Kasumi-1 (cell line): Measurements from ENCODE around the gene PPP4R3A.
"Not testable (repeated sequence)": the region's sequence is repeated elsewhere in the genome, so short reads cannot be mapped to it uniquely, and the experiment has no call there.

ENCODE experiments used
- DNase-seq, 2 experiments: peaks; one replicate each; lab custom pipeline; 2025; lab: John Stamatoyannopoulos, UW

PPP4R3A gene

DNA sequence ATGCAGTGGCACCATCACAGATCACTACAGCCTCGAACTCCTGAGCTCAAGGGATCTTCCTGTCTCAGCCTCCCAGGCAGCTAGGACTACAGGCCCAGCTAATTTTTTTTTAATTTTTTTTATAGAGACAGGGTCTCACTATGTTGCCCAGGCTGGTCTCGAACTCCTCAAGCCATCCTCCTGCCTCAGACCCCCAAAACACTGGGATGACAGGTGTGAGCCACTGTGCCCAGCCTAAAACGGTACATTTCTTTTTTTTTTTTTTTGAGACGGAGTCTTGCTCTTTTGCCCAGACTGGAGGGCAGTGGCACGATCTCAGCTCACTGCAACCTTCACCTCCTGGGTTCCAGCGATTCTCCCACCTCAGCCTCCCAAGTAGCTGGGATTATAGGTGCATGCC lies 100.9 kb downstream of the PPP4R3A start:
- not testable (repeated sequence) for DNase-seq
